Gastrocnemius medialis (tissue), 4 donors: ENCODE measurements around the gene OBSCN. TPM values are rescaled to one million over a fixed set of nuclear protein-coding genes. Genes with fewer than 3 reads are reported as not detected.

Experiments used
- ATAC-seq, 2 donors: fragments of 150-250 bp; one replicate each; pipeline ENCODE4 v1.9.1; 2016
- DNase-seq, 2 donors: peaks; one replicate each; pipeline ENCODE4 v3.0.0-alpha.2; 2019
- H3K27ac ChIP-seq, 4 donors: fragments of 200-600 bp; sonication (generic); 1 replicate in 1 of 4; 2 replicates in 3 of 4; pipeline ENCODE4 v1.5.1; 2016 to 2018; ENCODE audit warnings: mild to moderate bottlenecking in 2 of 4, moderate library complexity in 1 of 4
- H3K27me3 ChIP-seq, 3 donors: fragments of 200-600 bp; sonication (generic) in 2 of 3; 1 replicate in 1 of 3; 2 replicates in 2 of 3; pipeline versions ENCODE4 v1.5.1 to v1.6.0; 2016 to 2019; ENCODE audit warnings: mild to moderate bottlenecking in 1 of 3, moderate library complexity in 1 of 3
- H3K36me3 ChIP-seq, 2 donors: fragments of 200-600 bp; sonication (generic) in 1 of 2; one replicate each; pipeline ENCODE4 v1.5.1; 2017 to 2018
- H3K4me1 ChIP-seq, 2 donors: fragments of 200-600 bp; sonication (generic) in 1 of 2; one replicate each; pipeline ENCODE4 v1.5.1; 2016 to 2017; ENCODE audit warnings: mild to moderate bottlenecking in 2 of 2
- H3K4me3 ChIP-seq, 4 donors: fragments of 200-600 bp; sonication (generic) in 3 of 4; 1 replicate in 1 of 4; 2 replicates in 3 of 4; pipeline ENCODE4 v1.5.1; 2016 to 2019; ENCODE audit warnings: mild to moderate bottlenecking in 2 of 4
- H3K9me3 ChIP-seq, 3 donors: fragments of 200-600 bp; sonication (generic) in 2 of 3; 1 replicate in 1 of 3; 2 replicates in 2 of 3; pipeline ENCODE4 v1.5.1; 2016 to 2019
- POLR2A ChIP-seq, 2 donors: fragments of 450-650 bp; IDR thresholded peaks; one replicate each; pipeline ENCODE4 v1.6.1; 2017; ENCODE audit warnings: antibody characterized with exemption in 2 of 2, mild to moderate bottlenecking in 2 of 2, moderate library complexity in 2 of 2
- in situ Hi-C, 4 donors: fragments of 200-750 bp; cut with MboI; loops; one replicate each; pipeline versions ENCODE4 v1.15.0 to v1.8.0; 2017; ENCODE audit warnings: low sequenced_read_pairs in 4 of 4
- intact Hi-C: fragments of 100-400 bp; cut with DNase I; formaldehyde crosslinking; loops from one replicate; pipeline ENCODE4 v1.15.1; 2023; ENCODE audit warnings: low total_unique reads
- total RNA-seq, 4 donors: library from RNA; depleted of rRNA; stranded (reverse); fragments of >200 nt; gene quantifications; one replicate each; pipeline versions ENCODE4 v1.1.0 to v1.2.3, GENCODE V29; 2016
- TF ChIP-seq, protein P1 (sequence below), 5 experiments: fragments of 450-650 bp in 3 of 5; fragments of 200-600 bp in 2 of 5; sonication (generic) in 2 of 5; IDR thresholded peaks in 4 of 5; conservative IDR thresholded peaks in 1 of 5; 1 replicate in 4 of 5; 2 replicates in 1 of 5; pipeline ENCODE4 v1.5.1; 2016 to 2019; ENCODE audit warnings: antibody characterized with exemption in 5 of 5, mild to moderate bottlenecking in 3 of 5, moderate library complexity in 3 of 5

OBSCN gene
- total RNA-seq, 4 donors from 2014 or later: 798 to 1,571 (median 1,162) TPM

DNA sequence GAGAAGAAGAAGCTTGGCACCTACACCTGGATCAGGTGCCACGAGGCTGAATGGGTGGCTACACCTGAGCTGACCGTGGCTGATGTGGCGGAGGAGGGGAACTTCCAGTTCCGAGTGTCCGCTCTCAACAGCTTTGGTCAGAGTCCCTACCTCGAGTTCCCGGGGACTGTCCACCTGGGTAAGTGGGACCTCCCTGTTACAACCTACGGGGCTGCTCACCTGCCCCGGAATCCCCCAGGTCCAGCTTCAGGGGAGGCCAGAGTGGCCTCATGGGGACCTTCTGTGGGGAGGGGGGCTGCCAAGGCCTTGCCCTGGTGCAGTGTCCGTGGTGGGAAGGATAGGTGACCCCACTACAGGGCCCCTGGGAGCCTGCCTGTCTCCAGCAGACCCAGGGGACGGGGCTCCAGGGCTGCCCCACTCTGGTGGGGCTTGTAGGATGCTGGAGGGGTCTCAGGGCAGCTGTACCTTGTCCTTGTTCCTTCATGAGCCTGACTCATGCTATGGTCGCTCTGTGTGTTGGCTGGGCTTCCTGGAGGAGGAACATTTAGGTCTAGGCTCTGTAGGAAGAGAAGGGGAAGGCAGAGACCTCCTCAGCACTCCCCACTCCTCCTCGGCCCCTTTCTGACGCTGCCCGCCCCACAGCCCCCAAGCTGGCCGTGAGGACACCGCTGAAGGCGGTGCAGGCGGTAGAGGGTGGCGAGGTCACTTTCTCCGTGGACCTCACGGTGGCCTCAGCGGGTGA, 7.2 kb downstream of the OBSCN start:
- H3K27ac ChIP-seq: peak overlapping the region; percentile 97 to 100 (median 100)
- no peaks in the 10 kb centered on the region for H3K9me3 ChIP-seq
- H3K36me3 ChIP-seq: peaks cover 0 to 50% of the 10 kb centered on the region in 2 donors
- no peaks in the 10 kb centered on the region for H3K27me3 ChIP-seq
- ATAC-seq: no peak
- in situ Hi-C loops (no loop called here), intact Hi-C loops (loop anchor here (5.0 kb wide), 1 partner anchor 62 kb away; no protein-coding TSS in a partner anchor)
- peaks cover 35 to 76% of the 10 kb centered on the region in 2 donors for H3K4me1 ChIP-seq
- peak overlapping the region in 1 of 4 donors; percentile 56 for H3K4me3 ChIP-seq
- TF ChIP-seq, protein P1, sequence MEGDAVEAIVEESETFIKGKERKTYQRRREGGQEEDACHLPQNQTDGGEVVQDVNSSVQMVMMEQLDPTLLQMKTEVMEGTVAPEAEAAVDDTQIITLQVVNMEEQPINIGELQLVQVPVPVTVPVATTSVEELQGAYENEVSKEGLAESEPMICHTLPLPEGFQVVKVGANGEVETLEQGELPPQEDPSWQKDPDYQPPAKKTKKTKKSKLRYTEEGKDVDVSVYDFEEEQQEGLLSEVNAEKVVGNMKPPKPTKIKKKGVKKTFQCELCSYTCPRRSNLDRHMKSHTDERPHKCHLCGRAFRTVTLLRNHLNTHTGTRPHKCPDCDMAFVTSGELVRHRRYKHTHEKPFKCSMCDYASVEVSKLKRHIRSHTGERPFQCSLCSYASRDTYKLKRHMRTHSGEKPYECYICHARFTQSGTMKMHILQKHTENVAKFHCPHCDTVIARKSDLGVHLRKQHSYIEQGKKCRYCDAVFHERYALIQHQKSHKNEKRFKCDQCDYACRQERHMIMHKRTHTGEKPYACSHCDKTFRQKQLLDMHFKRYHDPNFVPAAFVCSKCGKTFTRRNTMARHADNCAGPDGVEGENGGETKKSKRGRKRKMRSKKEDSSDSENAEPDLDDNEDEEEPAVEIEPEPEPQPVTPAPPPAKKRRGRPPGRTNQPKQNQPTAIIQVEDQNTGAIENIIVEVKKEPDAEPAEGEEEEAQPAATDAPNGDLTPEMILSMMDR (IDR thresholded peaks at IDR 0.05 in 4 of 5, conservative IDR thresholded peaks at IDR 0.05 in 1 of 5): no peak
- no peak for TF ChIP-seq POLR2A (IDR thresholded peaks at IDR 0.05)
- DNase-seq: peak in 1 of 2 donors; percentile 27

DNA sequence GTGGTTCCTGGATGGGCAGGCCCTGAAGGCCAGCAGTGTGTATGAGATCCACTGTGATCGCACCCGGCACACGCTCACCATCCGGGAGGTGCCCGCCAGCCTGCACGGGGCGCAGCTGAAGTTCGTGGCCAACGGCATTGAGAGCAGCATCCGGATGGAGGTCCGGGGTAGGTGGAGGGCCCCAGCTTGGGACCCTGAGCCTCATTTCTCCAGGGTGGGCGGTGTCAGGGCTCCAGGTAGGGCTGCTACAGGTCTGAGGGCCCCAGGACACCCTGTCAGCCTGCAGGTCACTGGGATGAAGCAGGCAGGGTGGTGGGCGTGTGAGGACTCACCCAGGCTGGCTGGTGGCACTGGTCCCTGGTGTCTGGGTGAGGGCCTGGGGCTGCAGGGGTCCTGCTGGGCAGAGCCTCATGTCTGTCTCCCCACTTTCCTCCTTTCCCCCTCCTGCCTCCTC, 7.8 kb downstream of the OBSCN start:
- TF ChIP-seq, protein P1 (IDR thresholded peaks at IDR 0.05 in 4 of 5, conservative IDR thresholded peaks at IDR 0.05 in 1 of 5): no peak
- no peak for TF ChIP-seq POLR2A (IDR thresholded peaks at IDR 0.05)
- intact Hi-C loops (no loop called here), in situ Hi-C loops (no loop called here)
- ATAC-seq (no peak), DNase-seq (peak in 1 of 2 donors; percentile 36)
- H3K27me3 ChIP-seq: no peaks in the 10 kb centered on the region
- peak overlapping the region; percentile 97 to 100 (median 100) for H3K27ac ChIP-seq
- peaks cover 0 to 56% of the 10 kb centered on the region in 2 donors for H3K36me3 ChIP-seq
- H3K9me3 ChIP-seq: no peaks in the 10 kb centered on the region
- H3K4me3 ChIP-seq: no peak overlapping the region
- H3K4me1 ChIP-seq: peaks cover 39 to 76% of the 10 kb centered on the region in 2 donors

DNA sequence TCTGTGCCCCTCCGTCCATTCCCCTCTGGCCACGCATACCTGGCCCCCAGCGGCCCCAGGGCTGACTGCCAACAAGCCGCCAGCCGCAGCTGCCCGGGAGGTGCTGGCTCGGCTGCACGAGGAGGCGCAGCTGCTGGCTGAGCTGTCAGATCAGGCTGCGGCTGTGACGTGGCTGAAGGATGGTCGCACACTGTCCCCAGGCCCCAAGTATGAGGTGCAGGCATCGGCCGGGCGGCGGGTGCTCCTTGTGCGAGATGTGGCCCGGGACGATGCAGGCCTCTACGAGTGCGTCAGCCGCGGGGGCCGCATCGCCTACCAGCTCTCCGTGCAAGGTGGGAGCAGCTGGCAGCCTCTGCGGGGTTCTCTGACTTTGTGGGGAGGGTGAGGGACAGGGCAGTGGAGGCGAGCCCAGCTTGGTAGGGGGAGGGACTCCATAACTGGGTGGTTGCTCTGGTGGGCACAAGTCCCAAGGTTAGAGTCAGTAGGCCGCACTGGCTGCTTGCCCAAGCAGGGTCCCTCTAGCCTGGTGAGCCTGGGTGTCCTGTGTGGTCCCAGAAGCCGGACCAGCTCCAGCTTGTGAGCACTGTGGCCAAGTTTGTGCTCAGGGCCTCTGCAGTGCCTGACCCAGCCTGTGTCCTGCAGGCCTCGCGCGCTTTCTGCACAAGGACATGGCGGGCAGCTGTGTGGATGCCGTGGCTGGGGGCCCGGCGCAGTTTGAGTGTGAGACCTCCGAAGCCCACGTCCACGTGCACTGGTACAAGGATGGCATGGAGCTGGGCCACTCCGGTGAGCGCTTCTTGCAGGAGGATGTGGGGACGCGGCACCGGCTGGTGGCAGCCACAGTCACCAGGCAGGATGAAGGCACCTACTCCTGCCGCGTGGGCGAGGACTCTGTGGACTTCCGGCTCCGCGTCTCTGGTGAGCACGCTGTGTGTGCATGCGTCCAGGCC, 8.8 kb downstream of the OBSCN start:
- peak in 1 of 2 donors; percentile 32 for ATAC-seq
- DNase-seq: peak in 1 of 2 donors; percentile 85

More for the DNA sequence above, 8.8 kb downstream of the OBSCN start:
- no peaks in the 10 kb centered on the region for H3K27me3 ChIP-seq
- TF ChIP-seq, protein P1 (IDR thresholded peaks at IDR 0.05 in 4 of 5, conservative IDR thresholded peaks at IDR 0.05 in 1 of 5): no peak
- TF ChIP-seq POLR2A (IDR thresholded peaks at IDR 0.05): no peak
- no peaks in the 10 kb centered on the region for H3K9me3 ChIP-seq
- in situ Hi-C loops (no loop called here), intact Hi-C loops (no loop called here)
- peak overlapping the region; percentile 97 to 100 (median 100) for H3K27ac ChIP-seq
- no peak overlapping the region for H3K4me3 ChIP-seq
- peaks cover 0 to 63% of the 10 kb centered on the region in 2 donors for H3K36me3 ChIP-seq
- peaks cover 40 to 75% of the 10 kb centered on the region in 2 donors for H3K4me1 ChIP-seq
